A673 (cell line): ENCODE measurements around the gene CARS2. TPM values are rescaled to one million over a fixed set of nuclear protein-coding genes. Genes with fewer than 3 reads are reported as not detected.
A peak's percentile ranks its signal among the peaks of the same experiment; 100 is the strongest.
"Not testable (repeated sequence)": the region's sequence is repeated elsewhere in the genome, so short reads cannot be mapped to it uniquely, and the experiment has no call there.

Experiments
- BruUV-seq: library from RNA; stranded (reverse); fragments of 400-500 nt; replicated peaks from 2 replicates; lab custom pipeline; 2021; lab: Mats Ljungman, UMichigan
- CTCF ChIA-PET: fragments of 300-600 bp; sonication (Branson Sonifier 250); formaldehyde crosslinking; loops from one replicate; lab custom pipeline; 2022; ENCODE audit warnings: antibody characterized with exemption; lab: Charles Lee
- POLR2A ChIA-PET: fragments of 300-600 bp; sonication (Branson Sonifier 250); formaldehyde crosslinking; loops from one replicate; lab custom pipeline; 2022; ENCODE audit warnings: antibody characterized with exemption; ENCODE audit not compliant: low non-redundant PET; lab: Charles Lee
- DNase-seq: peaks from one replicate; pipeline ENCODE4 v3.0.0-alpha.2; 2015; ENCODE audit warnings: low spot score
- H3K27ac ChIP-seq: fragments of 200-600 bp; sonication (generic); 2 replicates; pipeline ENCODE4 v1.5.1; 2016; ENCODE audit warnings: mixed run types, low read depth, mild to moderate bottlenecking, mixed read lengths, antibody characterized with exemption, low read length; ENCODE audit not compliant: poor library complexity, severe bottlenecking
- H3K27me3 ChIP-seq: fragments of 200-600 bp; sonication (generic); replicated peaks from 2 replicates; pipeline ENCODE4 v1.6.1; 2017; ENCODE audit warnings: mixed run types, low read depth, mild to moderate bottlenecking, mixed read lengths, antibody characterized with exemption, low read length; ENCODE audit not compliant: insufficient read depth, poor library complexity
- H3K36me3 ChIP-seq: fragments of 200-600 bp; sonication (generic); 2 replicates; pipeline ENCODE4 v1.6.1; 2016; ENCODE audit warnings: mixed run types, mild to moderate bottlenecking, mixed read lengths, antibody characterized with exemption, low read length; ENCODE audit not compliant: insufficient read depth, poor library complexity, severe bottlenecking
- H3K4me1 ChIP-seq: fragments of 200-600 bp; sonication (generic); 2 replicates; pipeline ENCODE4 v1.6.1; 2017; ENCODE audit warnings: mixed run types, mild to moderate bottlenecking, mixed read lengths, antibody characterized with exemption, low read length; ENCODE audit not compliant: insufficient read depth, poor library complexity, severe bottlenecking
- H3K4me3 ChIP-seq: fragments of 200-600 bp; sonication (generic); 2 replicates; pipeline ENCODE4 v1.5.1; 2016; ENCODE audit warnings: low read depth, mixed run types, mild to moderate bottlenecking, mixed read lengths, low read length; ENCODE audit not compliant: poor library complexity, severe bottlenecking
- H3K9me3 ChIP-seq: fragments of 200-600 bp; sonication (generic); 2 replicates; pipeline ENCODE4 v1.6.1; 2016; ENCODE audit warnings: mixed run types, low read depth, mild to moderate bottlenecking, mixed read lengths, antibody characterized with exemption, low read length; ENCODE audit not compliant: poor library complexity, severe bottlenecking
- CTCF ChIP-seq: fragments of 300-800, 200-600 bp; sonication (generic); conservative IDR thresholded peaks from 2 replicates; pipeline ENCODE4 v1.5.1; 2017; ENCODE audit warnings: low read depth, mild to moderate bottlenecking, antibody characterized with exemption, low read length, moderate library complexity, mixed read lengths
- EZH2 ChIP-seq: fragments of 200-600 bp; sonication (generic); IDR thresholded peaks from 2 replicates; pipeline ENCODE4 v1.6.1; 2017; ENCODE audit warnings: borderline replicate concordance, low read depth, mild to moderate bottlenecking, mixed read lengths, antibody characterized with exemption, low read length; ENCODE audit not compliant: poor library complexity, severe bottlenecking
- intact Hi-C: fragments of 100-400 bp; cut with micrococcal nuclease; formaldehyde crosslinking; loops from one replicate; pipeline ENCODE4 v1.10.0; 2022; ENCODE audit not compliant: unreplicated experiment
- total RNA-seq: library from RNA; stranded (reverse); gene quantifications from 2 replicates; pipeline ENCODE4 v1.2.3, GENCODE V29; 2021

CARS2 gene
- total RNA-seq, 1 experiment from 2014 or later, result 71.4 TPM

GRCh38 chr13:110635405-110636002 lies 70.4 kb downstream of the CARS2 start:
- H3K4me3 ChIP-seq, result no peak overlapping the region
- H3K4me1 ChIP-seq, result no peaks in the 10 kb centered on the region
- no peak overlapping the region for H3K27ac ChIP-seq
- H3K36me3 ChIP-seq, result peaks cover 46% of the 10 kb centered on the region
- CTCF ChIA-PET, result no interaction called here
- no TSS peak for BruUV-seq
- DNase-seq, result no peak
- intact Hi-C loops, result no loop called here
- TF ChIP-seq EZH2, result no peak
- no peak for TF ChIP-seq CTCF
- POLR2A ChIA-PET, result no interaction called here
- no peaks in the 10 kb centered on the region for H3K27me3 ChIP-seq
- H3K9me3 ChIP-seq, result no peaks in the 10 kb centered on the region

- Histone ChIP-seq H3K27ac (no peak overlapping the region), H3K27me3 (no peaks in the 10 kb centered on the region), H3K4me1 (no peaks in the 10 kb centered on the region), H3K36me3 (peaks cover 46% of the 10 kb centered on the region), H3K9me3 (no peaks in the 10 kb centered on the region), H3K4me3 (no peak overlapping the region)
- ChIA-PET POLR2A (no interaction called here), CTCF (no interaction called here)
- intact Hi-C loops, result no loop called here
- peak; percentile 61 for DNase-seq
- no peak for TF ChIP-seq EZH2
- no peak for TF ChIP-seq CTCF
- BruUV-seq, result no TSS peak
Observed at GRCh38 chr13:110634558-110634957, 71.4 kb downstream of the CARS2 start.

GRCh38 chr13:110633776-110634175 lies 72.1 kb downstream of the CARS2 start:
- no TSS peak for BruUV-seq
- intact Hi-C loops, result no loop called here
- Histone ChIP-seq H3K36me3 (peaks cover 41% of the 10 kb centered on the region), H3K27me3 (no peaks in the 10 kb centered on the region), H3K9me3 (no peaks in the 10 kb centered on the region), H3K27ac (no peak overlapping the region), H3K4me1 (no peaks in the 10 kb centered on the region), H3K4me3 (no peak overlapping the region)
- ChIA-PET CTCF (no interaction called here), POLR2A (no interaction called here)
- DNase-seq, result no peak
- TF ChIP-seq CTCF (no peak), EZH2 (no peak)

- intact Hi-C loops, DNase-seq, POLR2A ChIA-PET, H3K4me1 ChIP-seq, H3K27ac ChIP-seq, H3K4me3 ChIP-seq, H3K27me3 ChIP-seq, H3K9me3 ChIP-seq, CTCF ChIA-PET, BruUV-seq: not testable (repeated sequence)
- H3K36me3 ChIP-seq, result peaks cover 28% of the 10 kb centered on the region
Observed at GRCh38 chr13:110632255-110632654, 73.7 kb downstream of the CARS2 start.
